NT2/D1 (cell line): ENCODE data around the gene TENM3.

Source experiments
- SUZ12 ChIP-seq: IDR thresholded peaks from 2 replicates; pipeline ENCODE4 v1.6.1; 2011; ENCODE audit not compliant: insufficient read length, insufficient read depth; ENCODE audit errors: extremely low read depth
- YY1 ChIP-seq: IDR thresholded peaks from 2 replicates; pipeline ENCODE4 v1.6.1; 2011; ENCODE audit not compliant: insufficient read length, insufficient read depth
- ZNF274 ChIP-seq: IDR thresholded peaks from 2 replicates; pipeline ENCODE4 v1.6.1; 2011; ENCODE audit warnings: mild to moderate bottlenecking, low read depth, low read length

- TF ChIP-seq YY1 (no peak), SUZ12 (no peak), ZNF274 (no peak)
Measured at GRCh38 chr4:182648766-182649165, 405.6 kb downstream of the TENM3 start.
